CD14-positive monocyte (primary cell): Measurements from ENCODE around the gene C1orf216. TPM values are rescaled to one million over a fixed set of nuclear protein-coding genes. Genes with fewer than 3 reads are reported as not detected.
"Not testable (repeated sequence)": the region's sequence is repeated elsewhere in the genome, so short reads cannot be mapped to it uniquely, and the experiment has no call there.

Source experiments
- DNase-seq, 3 donors: peaks; one replicate each; pipeline ENCODE4 v3.0.0-alpha.2; 2011 to 2022
- H2AFZ ChIP-seq: 2 replicates; pipeline ENCODE4 v1.6.0; 2012; ENCODE audit warnings: mild to moderate bottlenecking, low read depth, low read length, inconsistent platforms; ENCODE audit not compliant: insufficient read depth, poor library complexity, severe bottlenecking
- H3K27ac ChIP-seq, 2 donors: 1 replicate in 1 of 2; 2 replicates in 1 of 2; pipeline ENCODE4 v1.5.1; 2012 to 2013; ENCODE audit warnings: low read length in 2 of 2, control low read depth in 1 of 2, inconsistent platforms in 1 of 2, low read depth in 1 of 2, mild to moderate bottlenecking in 1 of 2
- H3K27me3 ChIP-seq, 2 donors: one replicate each; pipeline versions ENCODE4 v1.6.0 to v1.6.1; 2011 to 2013; ENCODE audit warnings: low read length in 2 of 2; ENCODE audit not compliant: control insufficient read depth in 2 of 2, insufficient read depth in 2 of 2
- H3K36me3 ChIP-seq, 2 donors: replicated peaks in 1 of 2; 1 replicate in 1 of 2; 2 replicates in 1 of 2; pipeline versions ENCODE4 v1.5.1 to v1.6.1; 2012 to 2013; ENCODE audit warnings: low read length in 2 of 2, control low read depth in 1 of 2, inconsistent platforms in 1 of 2, mild to moderate bottlenecking in 1 of 2; ENCODE audit not compliant: insufficient read depth in 2 of 2, control insufficient read depth in 1 of 2
- H3K4me1 ChIP-seq, 2 donors: 1 replicate in 1 of 2; 2 replicates in 1 of 2; pipeline versions ENCODE4 v1.5.1 to v1.6.1; 2012 to 2013; ENCODE audit warnings: low read length in 2 of 2, control low read depth in 1 of 2, inconsistent platforms in 1 of 2, mild to moderate bottlenecking in 1 of 2, moderate library complexity in 1 of 2; ENCODE audit not compliant: insufficient read depth in 2 of 2, control insufficient read depth in 1 of 2
- H3K4me2 ChIP-seq: replicated peaks from 2 replicates; pipeline ENCODE3; 2012; ENCODE audit warnings: low read length, moderate library complexity, mild to moderate bottlenecking; ENCODE audit not compliant: poor library complexity, severe bottlenecking; ENCODE audit errors: extremely low read depth
- H3K4me3 ChIP-seq, 3 experiments: fragments of 200-600 bp in 1 of 3; sonication (generic) in 1 of 3; replicated peaks in 1 of 3; 1 replicate in 2 of 3; 2 replicates in 1 of 3; pipeline ENCODE4 v1.5.1; 2011 to 2013; ENCODE audit warnings: low read length in 3 of 3, mild to moderate bottlenecking in 3 of 3, control low read depth in 2 of 3, low read depth in 2 of 3, inconsistent platforms in 1 of 3, moderate library complexity in 1 of 3
- H3K79me2 ChIP-seq: 2 replicates; pipeline ENCODE4 v1.6.0; 2012; ENCODE audit warnings: mild to moderate bottlenecking, control low read depth, inconsistent platforms, low read length, moderate library complexity; ENCODE audit not compliant: insufficient read depth
- H3K9ac ChIP-seq: 2 replicates; pipeline ENCODE4 v1.6.0; 2017; ENCODE audit warnings: low read length, mild to moderate bottlenecking; ENCODE audit not compliant: insufficient read depth, poor library complexity, severe bottlenecking
- H3K9me3 ChIP-seq, 2 donors: replicated peaks in 1 of 2; 1 replicate in 1 of 2; 2 replicates in 1 of 2; pipeline versions ENCODE4 v1.5.1 to v1.6.1; 2012 to 2013; ENCODE audit warnings: low read length in 2 of 2, control low read depth in 1 of 2; ENCODE audit not compliant: control insufficient read depth in 1 of 2, insufficient read depth in 1 of 2
- H4K20me1 ChIP-seq: 2 replicates; pipeline ENCODE4 v1.6.0; 2012; ENCODE audit warnings: mild to moderate bottlenecking, low read length, control low read depth, moderate library complexity; ENCODE audit not compliant: insufficient read depth
- H3K27ac Mint-ChIP-seq, 7 donors: one replicate each; pipeline ENCODE4 v1.8.0; 2020; ENCODE audit warnings: mild to moderate bottlenecking in 7 of 7, mixed read lengths in 7 of 7, moderate library complexity in 6 of 7, inconsistent platforms in 2 of 7
- H3K27me3 Mint-ChIP-seq, 3 donors: one replicate each; pipeline ENCODE4 v1.8.0; 2021 to 2022; ENCODE audit warnings: low read depth in 3 of 3, mild to moderate bottlenecking in 3 of 3, mixed read lengths in 3 of 3, moderate library complexity in 3 of 3, inconsistent platforms in 1 of 3
- H3K36me3 Mint-ChIP-seq, 2 donors: one replicate each; pipeline ENCODE4 v1.8.0; 2020; ENCODE audit warnings: mixed read lengths in 2 of 2, inconsistent platforms in 1 of 2, mild to moderate bottlenecking in 1 of 2
- H3K4me1 Mint-ChIP-seq: one replicate; pipeline ENCODE4 v1.8.0; 2020; ENCODE audit warnings: mild to moderate bottlenecking, mixed read lengths
- H3K4me3 Mint-ChIP-seq, 2 donors: one replicate each; pipeline ENCODE4 v1.8.0; 2020; ENCODE audit warnings: mild to moderate bottlenecking in 2 of 2, mixed read lengths in 2 of 2, moderate library complexity in 1 of 2
- H3K9me3 Mint-ChIP-seq, 7 donors: one replicate each; pipeline ENCODE4 v1.8.0; 2020 to 2022; ENCODE audit warnings: mixed read lengths in 7 of 7, mild to moderate bottlenecking in 6 of 7, moderate library complexity in 6 of 7, inconsistent platforms in 2 of 7
- WGBS: methylation state at CpG from one replicate; pipeline ENCODE4 v1.1.5; 2013; ENCODE audit warnings: missing lambda C conversion rate; ENCODE audit not compliant: insufficient coverage; 5-methylcytosine and 5-hydroxymethylcytosine counted together
- intact Hi-C, 2 donors: fragments of 100-400 bp; cut with micrococcal nuclease; formaldehyde crosslinking; loops; one replicate each; pipeline versions ENCODE4 v1.15.0 to v1.15.1; 2023
- polyA plus RNA-seq, 3 donors: library from polyadenylated mRNA; depleted of rRNA in 1 of 3; unstranded in 2 of 3; stranded (reverse) in 1 of 3; fragments of 300-500 nt in 2 of 3; fragments of >200 nt in 1 of 3; fragmentation: Illumina TruSeq in 2 of 3; gene quantifications; 1 replicate in 2 of 3; 2 replicates in 1 of 3; pipeline ENCODE4 v1.2.3, GENCODE V29; 2012 to 2021
- TF ChIP-seq, protein P1 (sequence below): fragments of 200-600 bp; IDR thresholded peaks from one replicate; pipeline ENCODE4 v1.8.0; 2022; ENCODE audit warnings: antibody characterized with exemption, mild to moderate bottlenecking

Gene C1orf216
- polyA plus RNA-seq, 3 donors: 7.7 to 12.3 (median 8.9) TPM

- H3K36me3 ChIP-seq: peaks cover 5 to 18% of the 10 kb centered on the region in 2 donors
- no peak overlapping the region for H3K4me3 ChIP-seq
- H3K27me3 ChIP-seq: no peaks in the 10 kb centered on the region
- 83% methylated on average over 2 of the region's 2 CpGs for WGBS
- H3K4me2 ChIP-seq: no peak overlapping the region
- H2AFZ ChIP-seq: no peak overlapping the region
- H3K4me1 Mint-ChIP-seq: peaks cover 28% of the 10 kb centered on the region
- H3K36me3 Mint-ChIP-seq: peaks cover 23 to 29% of the 10 kb centered on the region in 2 donors
- H3K9ac ChIP-seq: no peak overlapping the region
- DNase-seq: no peak
- H3K27ac Mint-ChIP-seq: peak overlapping the region in 1 of 7 donors; percentile 15
- H3K4me1 ChIP-seq: peaks cover 19 to 32% of the 10 kb centered on the region in 2 donors
- no peaks in the 10 kb centered on the region for H3K9me3 ChIP-seq
- H4K20me1 ChIP-seq: peaks cover 10% of the 10 kb centered on the region
- TF ChIP-seq, protein P1, sequence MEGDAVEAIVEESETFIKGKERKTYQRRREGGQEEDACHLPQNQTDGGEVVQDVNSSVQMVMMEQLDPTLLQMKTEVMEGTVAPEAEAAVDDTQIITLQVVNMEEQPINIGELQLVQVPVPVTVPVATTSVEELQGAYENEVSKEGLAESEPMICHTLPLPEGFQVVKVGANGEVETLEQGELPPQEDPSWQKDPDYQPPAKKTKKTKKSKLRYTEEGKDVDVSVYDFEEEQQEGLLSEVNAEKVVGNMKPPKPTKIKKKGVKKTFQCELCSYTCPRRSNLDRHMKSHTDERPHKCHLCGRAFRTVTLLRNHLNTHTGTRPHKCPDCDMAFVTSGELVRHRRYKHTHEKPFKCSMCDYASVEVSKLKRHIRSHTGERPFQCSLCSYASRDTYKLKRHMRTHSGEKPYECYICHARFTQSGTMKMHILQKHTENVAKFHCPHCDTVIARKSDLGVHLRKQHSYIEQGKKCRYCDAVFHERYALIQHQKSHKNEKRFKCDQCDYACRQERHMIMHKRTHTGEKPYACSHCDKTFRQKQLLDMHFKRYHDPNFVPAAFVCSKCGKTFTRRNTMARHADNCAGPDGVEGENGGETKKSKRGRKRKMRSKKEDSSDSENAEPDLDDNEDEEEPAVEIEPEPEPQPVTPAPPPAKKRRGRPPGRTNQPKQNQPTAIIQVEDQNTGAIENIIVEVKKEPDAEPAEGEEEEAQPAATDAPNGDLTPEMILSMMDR: no peak
- H3K4me3 Mint-ChIP-seq: no peak overlapping the region
- intact Hi-C loops: loop anchor here in 1 of 2 donors (5.0 kb wide), 2 partner anchors 78 to 143 kb away; partner anchors contain the start of gene TFAP2E
- no peaks in the 10 kb centered on the region for H3K9me3 Mint-ChIP-seq
- peaks cover 3% of the 10 kb centered on the region in 3 donors for H3K27me3 Mint-ChIP-seq
- peaks cover 16% of the 10 kb centered on the region for H3K79me2 ChIP-seq
- H3K27ac ChIP-seq: no peak overlapping the region
Measured at GRCh38 chr1:35714921-35715567, 3.6 kb downstream of the C1orf216 start.

GRCh38 chr1:35711098-35711497, 7.6 kb downstream of the C1orf216 start:
- peaks cover 0 to 11% (median 5%) of the 10 kb centered on the region in 7 donors for H3K9me3 Mint-ChIP-seq
- 86% methylated on average over 1 of the region's 5 CpGs for WGBS

More at GRCh38 chr1:35711098-35711497, 7.6 kb downstream of the C1orf216 start:
- Mint-ChIP-seq H3K36me3 (peaks cover 32 to 33% of the 10 kb centered on the region in 2 donors), H3K27me3 (peaks cover 36 to 40% (median 38%) of the 10 kb centered on the region in 3 donors), H3K4me1 (peaks cover 22% of the 10 kb centered on the region)
- H3K27ac Mint-ChIP-seq, DNase-seq, H4K20me1 ChIP-seq, H3K4me3 ChIP-seq, H3K4me3 Mint-ChIP-seq, H3K4me2 ChIP-seq, H2AFZ ChIP-seq, H3K27ac ChIP-seq, H3K9ac ChIP-seq: not testable (repeated sequence)
- peaks cover 5 to 18% of the 10 kb centered on the region in 2 donors for H3K36me3 ChIP-seq
- intact Hi-C loops: loop anchor here in 1 of 2 donors (5.0 kb wide), 1 partner anchor 139 kb away; the partner anchor contains the start of gene TFAP2E
- H3K4me1 ChIP-seq: peaks cover 4 to 25% of the 10 kb centered on the region in 2 donors
- peaks cover 20 to 33% of the 10 kb centered on the region in 2 donors for H3K27me3 ChIP-seq
- peaks cover 10% of the 10 kb centered on the region for H3K79me2 ChIP-seq
- H3K9me3 ChIP-seq: peaks cover 0 to 11% of the 10 kb centered on the region in 2 donors
